ENCODE data around the gene CCDC90B. TPM values are rescaled to one million over a fixed set of nuclear protein-coding genes. Genes with fewer than 3 reads are reported as not detected.
"Not testable (repeated sequence)": the region's sequence is repeated elsewhere in the genome, so short reads cannot be mapped to it uniquely, and the experiment has no call there.

Gene CCDC90B
- total RNA-seq, 1 donor from 2014 or later: 24.2 TPM

- intact Hi-C loops (cut with micrococcal nuclease); H3K27me3 Mint-ChIP-seq (ENCODE audit: insufficient read depth): not testable (repeated sequence)
Measured at GRCh38 chr11:83308536-83308935, 22.4 kb upstream of the CCDC90B start.

GRCh38 chr11:83306200-83307080, 20.3 kb upstream of the CCDC90B start:
- DNase-seq (ENCODE audit: low spot score): no peak
- peaks cover 9% of the 10 kb centered on the region for H3K27me3 Mint-ChIP-seq (ENCODE audit: insufficient read depth)
- no peak overlapping the region for H3K4me3 Mint-ChIP-seq
- no peaks in the 10 kb centered on the region for H3K9me3 Mint-ChIP-seq
- intact Hi-C loops (cut with micrococcal nuclease): no loop called here
- no peak overlapping the region for H3K27ac Mint-ChIP-seq
- no peaks in the 10 kb centered on the region for H3K4me1 Mint-ChIP-seq (ENCODE audit: low read depth)
- no peaks in the 10 kb centered on the region for H3K36me3 Mint-ChIP-seq (ENCODE audit: low read depth)

More at GRCh38 chr11:83308536-83308935, 22.4 kb upstream of the CCDC90B start:
- H3K4me3 Mint-ChIP-seq; DNase-seq (ENCODE audit: low spot score); H3K36me3 Mint-ChIP-seq (ENCODE audit: low read depth); H3K27ac Mint-ChIP-seq; H3K9me3 Mint-ChIP-seq; H3K4me1 Mint-ChIP-seq (ENCODE audit: low read depth): not testable (repeated sequence)

GRCh38 chr11:83303316-83303715, 17.1 kb upstream of the CCDC90B start:
- H3K9me3 Mint-ChIP-seq: no peaks in the 10 kb centered on the region
- no peak for DNase-seq (ENCODE audit: low spot score)
- intact Hi-C loops (cut with micrococcal nuclease): no loop called here
- no peak overlapping the region for H3K4me3 Mint-ChIP-seq
- H3K27me3 Mint-ChIP-seq (ENCODE audit: insufficient read depth): peaks cover 14% of the 10 kb centered on the region
- no peak overlapping the region for H3K27ac Mint-ChIP-seq
- H3K36me3 Mint-ChIP-seq (ENCODE audit: low read depth): no peaks in the 10 kb centered on the region
- H3K4me1 Mint-ChIP-seq (ENCODE audit: low read depth): no peaks in the 10 kb centered on the region

GRCh38 chr11:83302151-83302550, 16.0 kb upstream of the CCDC90B start:
- Mint-ChIP-seq H3K27ac (no peak overlapping the region), H3K4me3 (no peak overlapping the region), H3K27me3 (ENCODE audit: insufficient read depth) (peaks cover 9% of the 10 kb centered on the region), H3K36me3 (ENCODE audit: low read depth) (no peaks in the 10 kb centered on the region), H3K9me3 (no peaks in the 10 kb centered on the region), H3K4me1 (ENCODE audit: low read depth) (no peaks in the 10 kb centered on the region)
- no peak for DNase-seq (ENCODE audit: low spot score)
- intact Hi-C loops (cut with micrococcal nuclease): no loop called here

- Mint-ChIP-seq H3K36me3 (ENCODE audit: low read depth) (no peaks in the 10 kb centered on the region), H3K4me3 (no peak overlapping the region), H3K4me1 (ENCODE audit: low read depth) (no peaks in the 10 kb centered on the region), H3K9me3 (no peaks in the 10 kb centered on the region), H3K27ac (no peak overlapping the region), H3K27me3 (ENCODE audit: insufficient read depth) (peaks cover 15% of the 10 kb centered on the region)
- intact Hi-C loops (cut with micrococcal nuclease): no loop called here
- no peak for DNase-seq (ENCODE audit: low spot score)
Measured at GRCh38 chr11:83299681-83300080, 13.5 kb upstream of the CCDC90B start.

GRCh38 chr11:83294208-83294607, 8.0 kb upstream of the CCDC90B start:
- no peak for DNase-seq (ENCODE audit: low spot score)
- Mint-ChIP-seq H3K4me1 (ENCODE audit: low read depth) (peaks cover 5% of the 10 kb centered on the region), H3K27me3 (ENCODE audit: insufficient read depth) (peaks cover 10% of the 10 kb centered on the region), H3K27ac (no peak overlapping the region), H3K9me3 (no peaks in the 10 kb centered on the region), H3K4me3 (no peak overlapping the region), H3K36me3 (ENCODE audit: low read depth) (no peaks in the 10 kb centered on the region)
- intact Hi-C loops (cut with micrococcal nuclease): no loop called here

- Mint-ChIP-seq H3K36me3 (ENCODE audit: low read depth) (no peaks in the 10 kb centered on the region), H3K4me1 (ENCODE audit: low read depth) (peaks cover 5% of the 10 kb centered on the region), H3K4me3 (no peak overlapping the region), H3K27me3 (ENCODE audit: insufficient read depth) (peaks cover 11% of the 10 kb centered on the region), H3K27ac (no peak overlapping the region), H3K9me3 (no peaks in the 10 kb centered on the region)
- DNase-seq (ENCODE audit: low spot score): no peak
- intact Hi-C loops (cut with micrococcal nuclease): loop anchor here (1.0 to 2.0 kb wide), 2 partner anchors 431 to 526 kb away; no protein-coding TSS in a partner anchor
Measured at GRCh38 chr11:83293457-83293774, 7.2 kb upstream of the CCDC90B start.

GRCh38 chr11:83292709-83293456, 6.7 kb upstream of the CCDC90B start:
- peaks cover 5% of the 10 kb centered on the region for H3K4me1 Mint-ChIP-seq (ENCODE audit: low read depth)
- H3K36me3 Mint-ChIP-seq (ENCODE audit: low read depth): no peaks in the 10 kb centered on the region
- peak; percentile 25 for DNase-seq (ENCODE audit: low spot score)
- H3K27ac Mint-ChIP-seq: no peak overlapping the region
- peak overlapping the region; percentile 55 for H3K4me3 Mint-ChIP-seq
- H3K27me3 Mint-ChIP-seq (ENCODE audit: insufficient read depth): peaks cover 13% of the 10 kb centered on the region
- H3K9me3 Mint-ChIP-seq: no peaks in the 10 kb centered on the region
- intact Hi-C loops (cut with micrococcal nuclease): loop anchor here (1.0 to 2.0 kb wide), 2 partner anchors 432 to 526 kb away; no protein-coding TSS in a partner anchor

- H3K36me3 Mint-ChIP-seq (ENCODE audit: low read depth): peaks cover 10% of the 10 kb centered on the region
- H3K4me3 Mint-ChIP-seq: peak overlapping the region; percentile 27
- H3K27ac Mint-ChIP-seq: no peak overlapping the region
- H3K9me3 Mint-ChIP-seq: peaks cover 4% of the 10 kb centered on the region
- H3K27me3 Mint-ChIP-seq (ENCODE audit: insufficient read depth): peaks cover 4% of the 10 kb centered on the region
- no peak for DNase-seq (ENCODE audit: low spot score)
- intact Hi-C loops (cut with micrococcal nuclease): loop anchor here (10.0 kb wide), 1 partner anchor 1413 kb away; no protein-coding TSS in a partner anchor
- peaks cover 17% of the 10 kb centered on the region for H3K4me1 Mint-ChIP-seq (ENCODE audit: low read depth)
Measured at GRCh38 chr11:83287631-83288030, 1.5 kb upstream of the CCDC90B start.

GRCh38 chr11:83285151-83285770, 906 bp downstream of the CCDC90B start:
- intact Hi-C loops (cut with micrococcal nuclease): loop anchor here (1.0 to 10.0 kb wide), 3 partner anchors 34 to 1410 kb away; partner anchors contain the start of gene ANKRD42
- peaks cover 21% of the 10 kb centered on the region for H3K4me1 Mint-ChIP-seq (ENCODE audit: low read depth)
- peaks cover 4% of the 10 kb centered on the region for H3K9me3 Mint-ChIP-seq
- no peak for DNase-seq (ENCODE audit: low spot score)
- H3K27me3 Mint-ChIP-seq (ENCODE audit: insufficient read depth): peaks cover 4% of the 10 kb centered on the region
- peak overlapping the region; percentile 95 for H3K27ac Mint-ChIP-seq
- peak overlapping the region; percentile 96 for H3K4me3 Mint-ChIP-seq
- H3K36me3 Mint-ChIP-seq (ENCODE audit: low read depth): peaks cover 16% of the 10 kb centered on the region

GRCh38 chr11:83284501-83285150, 1.5 kb downstream of the CCDC90B start:
- DNase-seq (ENCODE audit: low spot score): no peak
- Mint-ChIP-seq H3K9me3 (peaks cover 4% of the 10 kb centered on the region), H3K27me3 (ENCODE audit: insufficient read depth) (peaks cover 4% of the 10 kb centered on the region), H3K4me3 (peak overlapping the region; percentile 96), H3K27ac (peak overlapping the region; percentile 95), H3K36me3 (ENCODE audit: low read depth) (peaks cover 18% of the 10 kb centered on the region), H3K4me1 (ENCODE audit: low read depth) (peaks cover 21% of the 10 kb centered on the region)
- intact Hi-C loops (cut with micrococcal nuclease): loop anchor here (1.0 to 10.0 kb wide), 3 partner anchors 34 to 1410 kb away; partner anchors contain the start of gene ANKRD42

- peaks cover 22% of the 10 kb centered on the region for H3K36me3 Mint-ChIP-seq (ENCODE audit: low read depth)
- no peak overlapping the region for H3K4me3 Mint-ChIP-seq
- no peak overlapping the region for H3K27ac Mint-ChIP-seq
- peaks cover 21% of the 10 kb centered on the region for H3K4me1 Mint-ChIP-seq (ENCODE audit: low read depth)
- intact Hi-C loops (cut with micrococcal nuclease): loop anchor here (10.0 kb wide), 1 partner anchor 1407 kb away; no protein-coding TSS in a partner anchor
- no peaks in the 10 kb centered on the region for H3K27me3 Mint-ChIP-seq (ENCODE audit: insufficient read depth)
- peaks cover 1% of the 10 kb centered on the region for H3K9me3 Mint-ChIP-seq
- DNase-seq (ENCODE audit: low spot score): no peak
Measured at GRCh38 chr11:83282084-83282716, 4.0 kb downstream of the CCDC90B start.
